Astrocyte of the cerebellum (primary cell): ENCODE data around the gene RAD9B.
"Not testable (repeated sequence)": the region's sequence is repeated elsewhere in the genome, so short reads cannot be mapped to it uniquely, and the experiment has no call there.

Experiments used
- DNase-seq: peaks from one replicate; pipeline ENCODE4 v3.0.0-alpha.2; 2011; ENCODE audit warnings: low read depth
- H3K4me3 ChIP-seq: 2 replicates; pipeline ENCODE4 v1.5.1; 2011; ENCODE audit warnings: mild to moderate bottlenecking, low read depth, low read length, moderate library complexity
- in situ Hi-C: cut with HindIII; loops from 2 replicates; pipeline ENCODE4 v1.10.0; 2017; ENCODE audit warnings: low sequenced_read_pairs
- TF ChIP-seq, protein P1 (sequence below): IDR thresholded peaks from 2 replicates; pipeline ENCODE4 v1.5.1; 2012; ENCODE audit warnings: low read length, low read depth, moderate library complexity, mild to moderate bottlenecking; ENCODE audit errors: missing control alignments

RAD9B gene

DNA sequence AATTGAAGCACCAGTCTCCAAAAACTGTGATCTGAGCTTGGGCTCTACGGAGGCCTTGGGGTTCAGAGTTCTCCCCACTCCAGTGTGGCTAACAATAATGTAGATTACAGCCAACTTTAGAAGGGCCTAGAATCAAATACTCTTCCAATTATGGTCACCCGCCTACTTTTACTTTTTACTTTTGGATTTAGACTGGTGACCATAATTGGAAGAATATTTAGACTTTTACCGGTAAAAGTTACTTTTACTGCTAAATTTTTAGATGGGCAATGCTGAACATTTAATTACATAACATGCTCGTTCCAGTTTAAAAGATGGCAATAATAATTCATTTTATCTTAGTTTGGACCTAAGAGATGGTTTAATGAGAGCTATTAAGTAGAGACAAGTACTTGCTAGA lies 41.8 kb downstream of the RAD9B start:
- TF ChIP-seq, protein P1, sequence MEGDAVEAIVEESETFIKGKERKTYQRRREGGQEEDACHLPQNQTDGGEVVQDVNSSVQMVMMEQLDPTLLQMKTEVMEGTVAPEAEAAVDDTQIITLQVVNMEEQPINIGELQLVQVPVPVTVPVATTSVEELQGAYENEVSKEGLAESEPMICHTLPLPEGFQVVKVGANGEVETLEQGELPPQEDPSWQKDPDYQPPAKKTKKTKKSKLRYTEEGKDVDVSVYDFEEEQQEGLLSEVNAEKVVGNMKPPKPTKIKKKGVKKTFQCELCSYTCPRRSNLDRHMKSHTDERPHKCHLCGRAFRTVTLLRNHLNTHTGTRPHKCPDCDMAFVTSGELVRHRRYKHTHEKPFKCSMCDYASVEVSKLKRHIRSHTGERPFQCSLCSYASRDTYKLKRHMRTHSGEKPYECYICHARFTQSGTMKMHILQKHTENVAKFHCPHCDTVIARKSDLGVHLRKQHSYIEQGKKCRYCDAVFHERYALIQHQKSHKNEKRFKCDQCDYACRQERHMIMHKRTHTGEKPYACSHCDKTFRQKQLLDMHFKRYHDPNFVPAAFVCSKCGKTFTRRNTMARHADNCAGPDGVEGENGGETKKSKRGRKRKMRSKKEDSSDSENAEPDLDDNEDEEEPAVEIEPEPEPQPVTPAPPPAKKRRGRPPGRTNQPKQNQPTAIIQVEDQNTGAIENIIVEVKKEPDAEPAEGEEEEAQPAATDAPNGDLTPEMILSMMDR: no peak
- no peak for DNase-seq
- in situ Hi-C loops: no loop called here
- no peak overlapping the region for H3K4me3 ChIP-seq

DNA sequence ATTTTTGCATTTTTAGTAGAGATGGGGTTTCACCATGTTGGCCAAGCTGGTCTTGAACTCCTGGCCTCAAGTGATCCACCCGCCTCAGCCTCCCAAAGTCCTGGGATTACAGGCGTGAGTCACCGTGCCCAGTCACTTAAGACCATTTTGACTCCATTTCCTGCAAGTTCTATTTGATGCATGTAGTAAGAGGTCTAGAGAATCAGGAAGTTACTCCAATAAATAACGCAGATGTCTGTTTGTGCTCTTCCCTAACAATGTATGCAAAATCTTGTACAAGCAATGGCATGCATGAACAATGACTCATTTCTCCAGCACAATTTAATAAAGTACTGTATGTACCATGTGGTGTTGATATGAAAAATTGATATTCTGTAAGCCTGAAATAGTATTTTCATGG lies 43.1 kb downstream of the RAD9B start:
- H3K4me3 ChIP-seq, DNase-seq, in situ Hi-C loops: not testable (repeated sequence)

DNA sequence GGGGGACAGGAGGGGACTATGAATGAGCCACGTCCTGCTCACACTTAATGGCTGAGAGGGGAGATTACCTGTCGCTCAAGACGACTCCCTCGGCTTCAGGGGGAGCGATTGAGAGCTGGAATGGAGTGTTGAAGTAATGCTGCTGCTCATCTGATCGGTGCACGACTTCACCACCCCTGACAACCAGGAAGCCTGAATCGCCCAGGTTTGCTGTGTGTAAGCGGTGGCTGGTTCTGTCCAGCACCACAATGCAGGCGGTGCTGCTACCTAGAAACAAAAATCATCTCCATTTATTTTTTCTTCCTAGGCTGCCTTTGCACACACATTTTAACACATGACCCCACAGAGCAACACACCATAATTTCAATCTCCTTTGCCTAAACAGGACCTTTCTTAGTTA lies 43.7 kb downstream of the RAD9B start:
- no peak for DNase-seq
- in situ Hi-C loops: no loop called here
- H3K4me3 ChIP-seq: no peak overlapping the region
- TF ChIP-seq, protein P1: no peak

DNA sequence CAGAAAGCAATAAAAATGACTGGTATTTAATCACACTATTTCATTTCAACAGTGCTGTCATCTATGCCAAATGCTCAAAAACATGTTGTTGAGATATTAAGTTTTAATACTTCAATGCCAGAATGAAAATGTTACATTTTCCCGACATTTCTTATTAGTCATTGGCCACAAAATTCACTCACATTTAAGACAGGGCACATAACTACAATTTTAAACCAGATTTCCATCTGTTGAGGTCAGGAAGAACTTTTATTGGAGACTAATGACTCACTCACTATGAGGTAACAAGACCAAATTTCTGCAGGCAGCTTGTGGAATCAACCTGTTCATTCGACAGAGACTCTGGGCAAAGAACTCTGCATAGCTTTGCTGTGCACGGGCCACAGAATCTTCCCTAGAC lies 44.2 kb downstream of the RAD9B start:
- TF ChIP-seq, protein P1: no peak
- no peak overlapping the region for H3K4me3 ChIP-seq
- in situ Hi-C loops: no loop called here
- DNase-seq: peak; percentile 81

DNA sequence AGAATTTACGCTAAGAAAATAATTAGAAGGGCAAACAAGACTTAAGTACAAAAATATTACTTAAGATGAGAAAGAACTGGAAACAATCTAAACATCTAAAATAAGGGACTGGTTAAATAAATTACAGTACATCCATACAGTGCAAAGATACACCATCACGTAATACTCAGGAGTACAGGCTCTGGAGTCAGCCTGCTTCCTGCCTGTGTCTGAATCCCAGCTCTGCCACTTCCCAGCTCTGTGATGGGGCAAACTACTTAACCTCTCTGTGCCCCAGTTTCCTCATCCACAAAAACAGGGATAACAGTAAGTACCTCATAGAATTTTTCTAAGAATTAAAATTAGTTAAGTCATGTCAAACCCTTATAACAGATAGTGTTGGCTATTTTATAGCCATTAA lies 45.0 kb downstream of the RAD9B start:
- TF ChIP-seq, protein P1: no peak
- no peak for DNase-seq
- in situ Hi-C loops: no loop called here
- H3K4me3 ChIP-seq: no peak overlapping the region

DNA sequence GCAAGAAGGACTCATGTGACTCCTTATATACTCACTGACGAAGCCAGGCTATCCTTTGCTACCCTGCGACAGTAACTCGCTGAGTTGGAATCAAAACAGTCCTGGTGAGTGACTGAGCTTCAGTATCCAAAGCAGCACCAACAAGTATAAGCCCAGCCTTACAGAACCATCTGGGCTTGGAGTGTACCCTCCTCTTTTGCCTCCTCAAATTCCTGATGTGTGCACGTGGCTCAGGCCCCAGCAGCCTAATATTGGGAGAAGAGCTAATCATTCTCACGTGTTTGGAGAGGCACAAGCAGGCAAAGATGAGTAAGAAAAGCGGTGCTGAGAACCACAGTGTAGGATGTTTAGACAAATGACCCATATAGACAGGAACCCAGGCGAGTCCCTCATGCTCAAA lies 46.5 kb downstream of the RAD9B start:
- DNase-seq: no peak
- in situ Hi-C loops: no loop called here

DNA sequence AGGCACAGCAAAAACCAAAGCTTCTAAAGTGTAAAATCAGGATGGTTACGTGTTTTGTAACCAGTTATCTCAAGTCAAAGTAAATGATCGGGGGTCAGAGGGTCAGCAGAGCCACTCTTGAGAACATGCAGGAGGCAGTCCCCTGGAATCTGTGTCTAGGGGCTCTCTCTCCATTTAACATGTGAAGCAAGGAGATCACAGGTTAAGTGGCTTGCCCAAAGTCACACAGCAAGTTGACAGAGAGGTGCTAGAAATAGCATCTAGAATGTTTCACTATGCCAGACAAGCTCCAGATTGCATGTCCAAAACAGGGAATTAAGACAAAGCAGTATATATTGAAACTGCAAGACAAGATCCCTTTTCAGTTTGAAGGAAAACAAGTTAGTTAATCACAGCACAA lies 47.6 kb downstream of the RAD9B start:
- DNase-seq: no peak
- in situ Hi-C loops: no loop called here
- H3K4me3 ChIP-seq: no peak overlapping the region
- TF ChIP-seq, protein P1: no peak

More for the DNA sequence above, 46.5 kb downstream of the RAD9B start:
- TF ChIP-seq, protein P1: no peak
- no peak overlapping the region for H3K4me3 ChIP-seq
